ENCODE data around the gene CRISPLD2. TPM values are rescaled to one million over a fixed set of nuclear protein-coding genes. Genes with fewer than 3 reads are reported as not detected.

CRISPLD2 gene
- total RNA-seq, 2 experiments from 2014 or later = 0.16 TPM; not detected in 1

GRCh38 chr16:84930298-84931106, 110.7 kb downstream of the CRISPLD2 start:
- Mint-ChIP-seq H3K27me3 (no peaks in the 10 kb centered on the region), H3K4me1 (ENCODE audit: low read depth) (no peaks in the 10 kb centered on the region), H3K9me3 (peaks cover 4% of the 10 kb centered on the region), H3K27ac (peak overlapping the region; percentile 57), H3K4me3 (peak overlapping the region; percentile 34), H3K36me3 (ENCODE audit: low read depth) (no peaks in the 10 kb centered on the region)
- TF ChIP-seq CTCF (IDR thresholded peaks at IDR 0.05) = no peak
- peak; percentile 34 for DNase-seq
- CTCF ChIA-PET = interaction anchor here (1.8 to 1.9 kb wide), 2 partner anchors 22 to 40 kb away, joined by 6 to 10 read pairs; no protein-coding TSS in a partner anchor
- intact Hi-C loops (cut with micrococcal nuclease) = no loop called here
- ATAC-seq = no peak
- POLR2A ChIA-PET = no interaction called here

GRCh38 chr16:84931107-84931494, 111.3 kb downstream of the CRISPLD2 start:
- Mint-ChIP-seq H3K27me3 (no peaks in the 10 kb centered on the region), H3K36me3 (ENCODE audit: low read depth) (no peaks in the 10 kb centered on the region), H3K4me1 (ENCODE audit: low read depth) (no peaks in the 10 kb centered on the region), H3K27ac (peak overlapping the region; percentile 57), H3K4me3 (peak overlapping the region; percentile 34), H3K9me3 (peaks cover 4% of the 10 kb centered on the region)
- no peak for TF ChIP-seq CTCF (IDR thresholded peaks at IDR 0.05)
- intact Hi-C loops (cut with micrococcal nuclease) = no loop called here
- ChIA-PET CTCF (interaction anchor here (1.4 to 1.9 kb wide), 3 partner anchors 21 to 308 kb away, joined by 4 to 10 read pairs (median 6); no protein-coding TSS in a partner anchor), POLR2A (no interaction called here)
- ATAC-seq (no peak), DNase-seq (no peak)

GRCh38 chr16:84931506-84931905, 111.7 kb downstream of the CRISPLD2 start:
- Mint-ChIP-seq H3K27ac (no peak overlapping the region), H3K9me3 (peaks cover 4% of the 10 kb centered on the region), H3K4me3 (no peak overlapping the region), H3K4me1 (ENCODE audit: low read depth) (no peaks in the 10 kb centered on the region), H3K27me3 (no peaks in the 10 kb centered on the region), H3K36me3 (ENCODE audit: low read depth) (no peaks in the 10 kb centered on the region)
- no peak for DNase-seq
- no peak for ATAC-seq
- CTCF ChIA-PET = interaction anchor here (1.0 to 1.9 kb wide), 4 partner anchors 21 to 309 kb away, joined by 3 to 10 read pairs (median 5); no protein-coding TSS in a partner anchor
- intact Hi-C loops (cut with micrococcal nuclease) = no loop called here
- POLR2A ChIA-PET = no interaction called here
- TF ChIP-seq CTCF (IDR thresholded peaks at IDR 0.05) = no peak

- Mint-ChIP-seq H3K27ac (no peak overlapping the region), H3K4me1 (ENCODE audit: low read depth) (no peaks in the 10 kb centered on the region), H3K36me3 (ENCODE audit: low read depth) (no peaks in the 10 kb centered on the region), H3K4me3 (no peak overlapping the region), H3K9me3 (peaks cover 4% of the 10 kb centered on the region), H3K27me3 (no peaks in the 10 kb centered on the region)
- DNase-seq (no peak), ATAC-seq (no peak)
- ChIA-PET POLR2A (no interaction called here), CTCF (interaction anchor here (0.7 to 1.9 kb wide), 4 partner anchors 18 to 310 kb away, joined by 3 to 10 read pairs (median 4); no protein-coding TSS in a partner anchor)
- TF ChIP-seq CTCF (IDR thresholded peaks at IDR 0.05) = no peak
- intact Hi-C loops (cut with micrococcal nuclease) = no loop called here
Observed at GRCh38 chr16:84932681-84933080, 112.9 kb downstream of the CRISPLD2 start.

All from activated CD8-positive, alpha-beta T cell treated with anti-CD3 and anti-CD28 coated beads for 36 hours (primary cell).